HG02840 (cell line): ENCODE measurements around the gene IL36B.

Source experiments
- ATAC-seq: cut with Tn5 transposase; IDR thresholded peaks from one replicate; pipeline ENCODE4 v1.9.1; 2021; ENCODE audit warnings: mild to moderate bottlenecking, moderate library complexity, moderate number of reproducible peaks; ENCODE audit not compliant: unreplicated experiment, low FRiP score

The IL36B gene

GRCh38 chr2:113057117-113057516, 4.5 kb upstream of the IL36B start:
- no peak for ATAC-seq

- ATAC-seq = no peak
Measured at GRCh38 chr2:113056521-113056920, 3.9 kb upstream of the IL36B start.

- no peak for ATAC-seq
Measured at GRCh38 chr2:113054066-113054465, 1.4 kb upstream of the IL36B start.

- no peak for ATAC-seq
Measured at GRCh38 chr2:113053666-113054065, 999 bp upstream of the IL36B start.

- ATAC-seq = no peak
Measured at GRCh38 chr2:113050921-113051895, 1.5 kb downstream of the IL36B start.

GRCh38 chr2:113046465-113046864, 6.2 kb downstream of the IL36B start:
- no peak for ATAC-seq

- no peak for ATAC-seq
Measured at GRCh38 chr2:113041871-113042270, 10.8 kb downstream of the IL36B start.

- ATAC-seq = no peak
Measured at GRCh38 chr2:113039719-113040118, 12.9 kb downstream of the IL36B start.

- no peak for ATAC-seq
Measured at GRCh38 chr2:113039158-113039557, 13.5 kb downstream of the IL36B start.

- no peak for ATAC-seq
Measured at GRCh38 chr2:113038291-113038690, 14.4 kb downstream of the IL36B start.

GRCh38 chr2:113036763-113037162, 15.9 kb downstream of the IL36B start:
- ATAC-seq = no peak

- no peak for ATAC-seq
Measured at GRCh38 chr2:113034016-113034415, 18.7 kb downstream of the IL36B start.

- no peak for ATAC-seq
Measured at GRCh38 chr2:113032737-113033136, 19.9 kb downstream of the IL36B start.

GRCh38 chr2:113028112-113028511, 24.6 kb downstream of the IL36B start:
- ATAC-seq = no peak

GRCh38 chr2:113027691-113028090, 25.0 kb downstream of the IL36B start:
- ATAC-seq = no peak

- ATAC-seq = no peak
Measured at GRCh38 chr2:113025737-113026136, 26.9 kb downstream of the IL36B start.

GRCh38 chr2:113024764-113025163, 27.9 kb downstream of the IL36B start:
- no peak for ATAC-seq

- ATAC-seq = no peak
Measured at GRCh38 chr2:113021312-113021711, 31.4 kb downstream of the IL36B start.

GRCh38 chr2:113018509-113018908, 34.2 kb downstream of the IL36B start:
- ATAC-seq = no peak

- ATAC-seq = no peak
Measured at GRCh38 chr2:113015655-113016054, 37.0 kb downstream of the IL36B start.

- no peak for ATAC-seq
Measured at GRCh38 chr2:113015042-113015441, 37.6 kb downstream of the IL36B start.

- ATAC-seq = no peak
Measured at GRCh38 chr2:113014067-113014466, 38.6 kb downstream of the IL36B start.
